Measurements from ENCODE around the gene IL11.
A peak's percentile ranks its signal among the peaks of the same experiment; 100 is the strongest.
"Not testable (repeated sequence)": the region's sequence is repeated elsewhere in the genome, so short reads cannot be mapped to it uniquely, and the experiment has no call there.

IL11 gene

GRCh38 chr19:55348317-55349034 is 21.8 kb downstream of the IL11 start:
- no peak for DNase-seq

- no peak for DNase-seq
Measured at GRCh38 chr19:55347442-55348009, 22.7 kb downstream of the IL11 start.

- DNase-seq, result no peak
Measured at GRCh38 chr19:55346725-55347441, 23.4 kb downstream of the IL11 start.

GRCh38 chr19:55345818-55346724 is 24.2 kb downstream of the IL11 start:
- no peak for DNase-seq

- DNase-seq, result no peak
Measured at GRCh38 chr19:55345101-55345817, 25.0 kb downstream of the IL11 start.

GRCh38 chr19:55344444-55344843 is 25.8 kb downstream of the IL11 start:
- DNase-seq, result no peak

- no peak for DNase-seq
Measured at GRCh38 chr19:55341595-55342531, 28.4 kb downstream of the IL11 start.

- peak; percentile 51 for DNase-seq
Measured at GRCh38 chr19:55341171-55341588, 29.1 kb downstream of the IL11 start.

- DNase-seq, result no peak
Measured at GRCh38 chr19:55340784-55341147, 29.5 kb downstream of the IL11 start.

GRCh38 chr19:55339889-55340783 is 30.1 kb downstream of the IL11 start:
- DNase-seq, result no peak

GRCh38 chr19:55339105-55339888 is 31.0 kb downstream of the IL11 start, which contains the start of gene KMT5C:
Gene KMT5C (plus strand): TSS chr19:55339876. CDS start chr19:55341937, 2,061 bp downstream.
- DNase-seq, result peak; percentile 98

GRCh38 chr19:55336101-55336500 is 34.2 kb downstream of the IL11 start:
- DNase-seq, result no peak

- no peak for DNase-seq
Measured at GRCh38 chr19:55333870-55334269, 36.4 kb downstream of the IL11 start.

- not testable (repeated sequence) for DNase-seq
Measured at GRCh38 chr19:55329791-55330190, 40.5 kb downstream of the IL11 start.

GRCh38 chr19:55328774-55329318 is 41.4 kb downstream of the IL11 start:
- DNase-seq, result not testable (repeated sequence)

GRCh38 chr19:55325172-55325571 is 45.1 kb downstream of the IL11 start, which contains the start of gene TMEM150B:
Gene TMEM150B (minus strand): TSS chr19:55325341. CDS start chr19:55321036, 4,305 bp downstream.
- DNase-seq, result no peak

- DNase-seq, result no peak
Measured at GRCh38 chr19:55324662-55325061, 45.6 kb downstream of the IL11 start.

GRCh38 chr19:55322204-55322885 is 47.9 kb downstream of the IL11 start:
- no peak for DNase-seq
